A549 (cell line): ENCODE results near the gene TRPV4. TPM values are rescaled to one million over a fixed set of nuclear protein-coding genes. Genes with fewer than 3 reads are reported as not detected.

Experiments
- ATAC-seq, 2 experiments: fragments of 200-7000 bp in 1 of 2; fragments of >200 bp in 1 of 2; cut with Nextera tagmentation in 1 of 2; cut with Tn5 transposase in 1 of 2; 3 replicates each; pipeline versions ENCODE4 v1.8.0 to v1.9.1; 2018 to 2020; ENCODE audit warnings: mild to moderate bottlenecking in 1 of 2, moderate library complexity in 1 of 2
- CTCF ChIA-PET: fragments of 300-600 bp; sonication (Branson Sonifier 250); formaldehyde crosslinking; extraction: SDS; loops from one replicate; lab custom pipeline; 2021; ENCODE audit warnings: antibody characterized with exemption, inconsistent platforms; lab: Yijun Ruan, JAX
- POLR2A ChIA-PET: fragments of 350-600 bp; formaldehyde crosslinking; extraction: SDS; loops from one replicate; lab custom pipeline; 2021; ENCODE audit warnings: antibody characterized with exemption, inconsistent platforms; lab: Yijun Ruan, JAX
- DNase-seq, 2 experiments: peaks; one replicate each; pipeline versions ENCODE4 v3.0.0 to v3.0.0-alpha.2; 2011 to 2016; ENCODE audit warnings: low read depth in 1 of 2, low spot score in 1 of 2
- FAIRE-seq: peaks from 2 replicates; lab custom pipeline; 2011; peaks lifted over from hg19 to GRCh38; lab: Jason Lieb, UNC
- H3K27ac ChIP-seq, 2 experiments: fragments of >200 bp; sonication (Bioruptor Twin); formaldehyde crosslinking; 3 replicates each; pipeline ENCODE4 v1.5.1; 2016 to 2017
- H3K4me1 ChIP-seq: fragments of >200 bp; sonication (Bioruptor Twin); formaldehyde crosslinking; 3 replicates; pipeline ENCODE4 v1.6.1; 2016
- H3K4me2 ChIP-seq: fragments of >200 bp; sonication (Bioruptor Twin); formaldehyde crosslinking; 3 replicates; pipeline ENCODE4 v1.6.1; 2016
- H3K4me3 ChIP-seq: fragments of >200 bp; sonication (Bioruptor Twin); formaldehyde crosslinking; 3 replicates; pipeline ENCODE4 v1.5.1; 2016
- H3K9me3 ChIP-seq: fragments of >200 bp; sonication (Bioruptor Twin); formaldehyde crosslinking; 3 replicates; pipeline ENCODE4 v1.6.1; 2016
- CHD2 ChIP-seq: fragments of 150-350 bp; IDR thresholded peaks from 2 replicates; pipeline ENCODE4 v1.6.1; 2014; ENCODE audit warnings: low read length; ENCODE audit not compliant: partially characterized antibody
- FOSB ChIP-seq: fragments of 250-450 bp; sonication (Bioruptor Pico); IDR thresholded peaks from 2 replicates; pipeline ENCODE4 v1.5.0; 2020; ENCODE audit warnings: mild to moderate bottlenecking, moderate library complexity
- HEYL ChIP-seq: fragments of 250-450 bp; sonication (Bioruptor Pico); IDR thresholded peaks from 2 replicates; pipeline ENCODE4 v1.8.0; 2021; ENCODE audit warnings: mild to moderate bottlenecking, moderate library complexity
- HOXA7 ChIP-seq: fragments of 250-450 bp; sonication (Bioruptor Pico); IDR thresholded peaks from 2 replicates; pipeline ENCODE4 v1.5.0; 2020; ENCODE audit warnings: mild to moderate bottlenecking, moderate library complexity
- HOXB5 ChIP-seq: fragments of 250-450 bp; sonication (Bioruptor Pico); IDR thresholded peaks from 2 replicates; pipeline ENCODE4 v1.5.0; 2020; ENCODE audit warnings: mild to moderate bottlenecking, moderate library complexity
- JUN ChIP-seq, 2 experiments: fragments of >200 bp; sonication (Bioruptor Twin); formaldehyde crosslinking; IDR thresholded peaks; 2 replicates in 1 of 2; 3 replicates in 1 of 2; pipeline ENCODE4 v1.6.1; 2016 to 2017
- KDM5A ChIP-seq: fragments of 200-600 bp; sonication (generic); IDR thresholded peaks from 2 replicates; pipeline ENCODE4 v1.6.1; 2016; ENCODE audit warnings: antibody characterized with exemption, mild to moderate bottlenecking
- MAZ ChIP-seq: fragments of 150-350 bp; IDR thresholded peaks from 2 replicates; pipeline ENCODE4 v1.6.1; 2014; ENCODE audit warnings: antibody characterized with exemption, low read depth, low read length, borderline replicate concordance
- PHF8 ChIP-seq: fragments of 200-600 bp; sonication (generic); IDR thresholded peaks from 2 replicates; pipeline ENCODE4 v1.6.1; 2016; ENCODE audit warnings: low read depth, mild to moderate bottlenecking, antibody characterized with exemption, moderate library complexity, borderline replicate concordance
- POLR2A ChIP-seq: IDR thresholded peaks from 2 replicates; pipeline ENCODE4 v1.6.1; 2012; ENCODE audit warnings: mild to moderate bottlenecking, low read length
- RAD21 ChIP-seq, 2 experiments: fragments of >200 bp in 1 of 2; sonication (Bioruptor Twin) in 1 of 2; formaldehyde crosslinking in 1 of 2; IDR thresholded peaks in 1 of 2; conservative IDR thresholded peaks in 1 of 2; 2 replicates in 1 of 2; 3 replicates in 1 of 2; pipeline ENCODE4 v1.6.1; 2012 to 2018; ENCODE audit warnings: inconsistent platforms in 1 of 2
- SMC3 ChIP-seq: fragments of >200 bp; sonication (Bioruptor Twin); formaldehyde crosslinking; IDR thresholded peaks from 3 replicates; pipeline ENCODE4 v1.6.1; 2018; ENCODE audit warnings: inconsistent platforms
- TFCP2L1 ChIP-seq: fragments of 250-450 bp; sonication (Bioruptor Pico); IDR thresholded peaks from 2 replicates; pipeline ENCODE4 v1.5.0; 2021; ENCODE audit warnings: mild to moderate bottlenecking
- ZSCAN20 ChIP-seq: fragments of 250-450 bp; sonication (Bioruptor Pico); IDR thresholded peaks from 2 replicates; pipeline ENCODE4 v1.8.0; 2022; ENCODE audit warnings: mild to moderate bottlenecking, moderate library complexity
- WGBS: methylation state at CpG from one replicate; pipeline ENCODE4 v1.1.6; 2017; ENCODE audit errors: missing lambda C conversion rate; 5-methylcytosine and 5-hydroxymethylcytosine counted together
- polyA minus RNA-seq: library from RNA; depleted of rRNA, polyadenylated mRNA; stranded (reverse); fragments of >200 nt; gene quantifications from 2 replicates; pipeline ENCODE4 v1.2.3, GENCODE V29; 2011; rRNA and poly(A)+ RNA removed
- polyA plus RNA-seq, 4 experiments: library from polyadenylated mRNA; depleted of rRNA in 3 of 4; stranded (reverse); fragments of >200 nt; fragmentation: RNase III in 1 of 4; extraction: RNeasy Plus Mini Kit Qiagen cat#74134 plus additional on column Dnase treatment in 1 of 4; gene quantifications; 2 replicates in 3 of 4; 3 replicates in 1 of 4; pipeline ENCODE4 v1.2.3, GENCODE V29; 2011 to 2017
- TF ChIP-seq, protein P1 (sequence below): fragments of 250-450 bp; sonication (Bioruptor Pico); IDR thresholded peaks from 2 replicates; pipeline ENCODE4 v1.5.0; 2021; ENCODE audit warnings: mild to moderate bottlenecking, moderate library complexity, borderline replicate concordance
- TF ChIP-seq, protein P2 (sequence below): fragments of >200 bp; sonication (Bioruptor Twin); formaldehyde crosslinking; IDR thresholded peaks from 3 replicates; pipeline ENCODE4 v1.5.1; 2016
- TF ChIP-seq, protein P3 (sequence below): fragments of 200-600 bp; sonication (generic); IDR thresholded peaks from 2 replicates; pipeline ENCODE4 v1.6.1; 2016; ENCODE audit warnings: antibody characterized with exemption, mild to moderate bottlenecking, moderate library complexity
- TF ChIP-seq, protein P4 (sequence below): IDR thresholded peaks from 2 replicates; pipeline ENCODE4 v1.6.1; 2012

TRPV4 gene
- 0.37 and 0.52 TPM in 2 replicates for polyA plus RNA-seq (2011; rRNA removed)
- polyA plus RNA-seq (2012; cell fraction: cytosol; rRNA removed): 0.15 and 0.26 TPM in 2 replicates
- polyA plus RNA-seq (2012; cell fraction: nucleus; rRNA removed): 0.43 and 0.53 TPM in 2 replicates
- polyA plus RNA-seq (2017; fragmentation: RNase III; extraction: RNeasy Plus Mini Kit Qiagen cat#74134 plus additional on column Dnase treatment): 0.05 to 0.15 TPM (median 0.09 TPM) in 3 replicates
- 0.88 and 1.2 TPM in 2 replicates for polyA minus RNA-seq

DNA sequence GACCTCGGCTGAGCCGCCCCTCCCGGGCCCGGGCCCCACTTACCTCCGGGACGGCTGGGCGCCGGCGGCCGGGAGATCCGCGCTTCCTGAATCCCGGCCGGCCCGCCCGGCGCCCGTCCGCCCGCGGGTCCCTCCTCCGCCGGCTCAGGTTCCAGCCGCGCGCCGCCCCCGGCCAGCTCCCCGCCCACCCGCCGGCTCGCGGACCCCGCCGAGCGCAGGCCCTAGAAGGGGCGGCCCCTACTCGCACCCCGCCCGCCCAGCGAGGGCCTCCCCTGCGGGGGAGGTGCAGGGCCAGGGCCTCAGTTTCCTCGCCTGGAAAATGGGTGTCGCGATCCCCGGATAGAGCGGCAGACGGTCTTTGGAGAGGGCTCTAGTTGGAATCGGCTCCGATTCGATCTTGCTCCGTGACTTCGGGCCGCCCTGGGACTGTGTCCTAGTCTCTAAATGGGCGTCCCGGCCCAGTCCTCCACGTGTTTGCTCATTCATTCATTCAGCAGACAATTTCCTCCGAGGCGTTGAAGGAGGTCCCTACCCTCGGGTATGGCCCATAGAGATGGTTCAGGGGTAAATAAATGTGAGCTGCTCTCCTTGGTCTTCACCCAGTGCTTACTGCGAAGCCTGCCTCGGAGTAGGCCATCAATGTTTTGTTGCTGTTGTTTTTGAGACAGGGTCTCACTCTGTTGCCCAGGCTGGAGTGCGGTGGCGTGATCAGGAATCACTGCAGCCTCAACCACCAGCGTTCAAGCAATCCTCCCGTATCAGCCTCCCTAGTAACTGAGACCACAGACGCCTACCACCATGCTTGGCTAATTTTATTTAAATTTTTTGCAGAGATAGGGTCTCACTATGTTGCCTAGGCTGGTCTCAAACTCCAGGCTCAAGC lies at the start of gene TRPV4:
Gene TRPV4 (minus strand): TSS at position 92 of the 883 bp plus-strand sequence. CDS start 18,602 bp downstream, outside the sequence.
- no peaks in the 10 kb centered on the region for H3K9me3 ChIP-seq
- TF ChIP-seq SMC3 (no peak), TFCP2L1 (CRISPR knock-in tag) (no peak), JUN (IDR thresholded peaks at IDR 0.05) (no peak), HOXB5 (CRISPR knock-in tag) (no peak), FOSB (no peak), CHD2 (no peak), POLR2A (no peak), KDM5A (no peak), RAD21 (conservative IDR thresholded peaks at IDR 0.05 in 1 of 2, IDR thresholded peaks at IDR 0.05 in 1 of 2) (no peak), HEYL (no peak), MAZ (no peak), PHF8 (no peak), ZSCAN20 (CRISPR knock-in tag) (no peak), HOXA7 (CRISPR knock-in tag) (no peak)
- TF ChIP-seq, protein P1, sequence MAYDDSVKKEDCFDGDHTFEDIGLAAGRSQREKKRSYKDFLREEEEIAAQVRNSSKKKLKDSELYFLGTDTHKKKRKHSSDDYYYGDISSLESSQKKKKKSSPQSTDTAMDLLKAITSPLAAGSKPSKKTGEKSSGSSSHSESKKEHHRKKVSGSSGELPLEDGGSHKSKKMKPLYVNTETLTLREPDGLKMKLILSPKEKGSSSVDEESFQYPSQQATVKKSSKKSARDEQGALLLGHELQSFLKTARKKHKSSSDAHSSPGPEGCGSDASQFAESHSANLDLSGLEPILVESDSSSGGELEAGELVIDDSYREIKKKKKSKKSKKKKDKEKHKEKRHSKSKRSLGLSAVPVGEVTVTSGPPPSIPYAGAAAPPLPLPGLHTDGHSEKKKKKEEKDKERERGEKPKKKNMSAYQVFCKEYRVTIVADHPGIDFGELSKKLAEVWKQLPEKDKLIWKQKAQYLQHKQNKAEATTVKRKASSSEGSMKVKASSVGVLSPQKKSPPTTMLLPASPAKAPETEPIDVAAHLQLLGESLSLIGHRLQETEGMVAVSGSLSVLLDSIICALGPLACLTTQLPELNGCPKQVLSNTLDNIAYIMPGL: no peak
- TF ChIP-seq, protein P2, sequence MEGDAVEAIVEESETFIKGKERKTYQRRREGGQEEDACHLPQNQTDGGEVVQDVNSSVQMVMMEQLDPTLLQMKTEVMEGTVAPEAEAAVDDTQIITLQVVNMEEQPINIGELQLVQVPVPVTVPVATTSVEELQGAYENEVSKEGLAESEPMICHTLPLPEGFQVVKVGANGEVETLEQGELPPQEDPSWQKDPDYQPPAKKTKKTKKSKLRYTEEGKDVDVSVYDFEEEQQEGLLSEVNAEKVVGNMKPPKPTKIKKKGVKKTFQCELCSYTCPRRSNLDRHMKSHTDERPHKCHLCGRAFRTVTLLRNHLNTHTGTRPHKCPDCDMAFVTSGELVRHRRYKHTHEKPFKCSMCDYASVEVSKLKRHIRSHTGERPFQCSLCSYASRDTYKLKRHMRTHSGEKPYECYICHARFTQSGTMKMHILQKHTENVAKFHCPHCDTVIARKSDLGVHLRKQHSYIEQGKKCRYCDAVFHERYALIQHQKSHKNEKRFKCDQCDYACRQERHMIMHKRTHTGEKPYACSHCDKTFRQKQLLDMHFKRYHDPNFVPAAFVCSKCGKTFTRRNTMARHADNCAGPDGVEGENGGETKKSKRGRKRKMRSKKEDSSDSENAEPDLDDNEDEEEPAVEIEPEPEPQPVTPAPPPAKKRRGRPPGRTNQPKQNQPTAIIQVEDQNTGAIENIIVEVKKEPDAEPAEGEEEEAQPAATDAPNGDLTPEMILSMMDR: no peak
- TF ChIP-seq, protein P3, sequence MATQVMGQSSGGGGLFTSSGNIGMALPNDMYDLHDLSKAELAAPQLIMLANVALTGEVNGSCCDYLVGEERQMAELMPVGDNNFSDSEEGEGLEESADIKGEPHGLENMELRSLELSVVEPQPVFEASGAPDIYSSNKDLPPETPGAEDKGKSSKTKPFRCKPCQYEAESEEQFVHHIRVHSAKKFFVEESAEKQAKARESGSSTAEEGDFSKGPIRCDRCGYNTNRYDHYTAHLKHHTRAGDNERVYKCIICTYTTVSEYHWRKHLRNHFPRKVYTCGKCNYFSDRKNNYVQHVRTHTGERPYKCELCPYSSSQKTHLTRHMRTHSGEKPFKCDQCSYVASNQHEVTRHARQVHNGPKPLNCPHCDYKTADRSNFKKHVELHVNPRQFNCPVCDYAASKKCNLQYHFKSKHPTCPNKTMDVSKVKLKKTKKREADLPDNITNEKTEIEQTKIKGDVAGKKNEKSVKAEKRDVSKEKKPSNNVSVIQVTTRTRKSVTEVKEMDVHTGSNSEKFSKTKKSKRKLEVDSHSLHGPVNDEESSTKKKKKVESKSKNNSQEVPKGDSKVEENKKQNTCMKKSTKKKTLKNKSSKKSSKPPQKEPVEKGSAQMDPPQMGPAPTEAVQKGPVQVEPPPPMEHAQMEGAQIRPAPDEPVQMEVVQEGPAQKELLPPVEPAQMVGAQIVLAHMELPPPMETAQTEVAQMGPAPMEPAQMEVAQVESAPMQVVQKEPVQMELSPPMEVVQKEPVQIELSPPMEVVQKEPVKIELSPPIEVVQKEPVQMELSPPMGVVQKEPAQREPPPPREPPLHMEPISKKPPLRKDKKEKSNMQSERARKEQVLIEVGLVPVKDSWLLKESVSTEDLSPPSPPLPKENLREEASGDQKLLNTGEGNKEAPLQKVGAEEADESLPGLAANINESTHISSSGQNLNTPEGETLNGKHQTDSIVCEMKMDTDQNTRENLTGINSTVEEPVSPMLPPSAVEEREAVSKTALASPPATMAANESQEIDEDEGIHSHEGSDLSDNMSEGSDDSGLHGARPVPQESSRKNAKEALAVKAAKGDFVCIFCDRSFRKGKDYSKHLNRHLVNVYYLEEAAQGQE: no peak
- TF ChIP-seq, protein P4, sequence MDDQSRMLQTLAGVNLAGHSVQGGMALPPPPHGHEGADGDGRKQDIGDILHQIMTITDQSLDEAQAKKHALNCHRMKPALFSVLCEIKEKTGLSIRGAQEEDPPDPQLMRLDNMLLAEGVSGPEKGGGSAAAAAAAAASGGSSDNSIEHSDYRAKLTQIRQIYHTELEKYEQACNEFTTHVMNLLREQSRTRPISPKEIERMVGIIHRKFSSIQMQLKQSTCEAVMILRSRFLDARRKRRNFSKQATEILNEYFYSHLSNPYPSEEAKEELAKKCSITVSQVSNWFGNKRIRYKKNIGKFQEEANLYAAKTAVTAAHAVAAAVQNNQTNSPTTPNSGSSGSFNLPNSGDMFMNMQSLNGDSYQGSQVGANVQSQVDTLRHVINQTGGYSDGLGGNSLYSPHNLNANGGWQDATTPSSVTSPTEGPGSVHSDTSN: no peak
- peak within 1 kb of the TSS; percentile 29; the same call in 2 of the 3 replicates for H3K4me2 ChIP-seq
- 85% methylated on average over 24 of the region's 67 CpGs for WGBS
- H3K4me1 ChIP-seq: peaks cover 31% of the 10 kb centered on the region
- no peak for ATAC-seq
- H3K27ac ChIP-seq: peak within 1 kb of the TSS in 1 of 2 experiments; percentile 59; a peak in 2 of 6 replicates
- no peak for DNase-seq
- ChIA-PET CTCF (interaction anchor here (0.9 to 10.8 kb wide), 5 partner anchors 13 to 28 kb away, joined by 3 to 86 read pairs (median 6); no protein-coding TSS in a partner anchor), POLR2A (interaction anchor here (0.5 kb wide), 1 partner anchor 21 kb away, joined by 3 read pairs; no protein-coding TSS in a partner anchor)
- no peak for FAIRE-seq
- no peak within 1 kb of the TSS for H3K4me3 ChIP-seq
